DOHH2 (cell line): ENCODE data around the gene AMACR.

ENCODE experiments used
- EZH2phosphoT487 ChIP-seq: fragments of 200-600 bp; sonication (generic); IDR thresholded peaks from 2 replicates; pipeline ENCODE4 v1.6.1; 2017; ENCODE audit warnings: borderline replicate concordance, mild to moderate bottlenecking, antibody characterized with exemption, low read length, moderate library complexity, mixed read lengths
- TF ChIP-seq, protein P1 (sequence below): fragments of 200-600 bp; sonication (generic); IDR thresholded peaks from one replicate; pipeline ENCODE4 v1.5.1; 2014; ENCODE audit warnings: antibody characterized with exemption, mild to moderate bottlenecking, low read depth, low read length; ENCODE audit not compliant: poor library complexity, severe bottlenecking

DNA sequence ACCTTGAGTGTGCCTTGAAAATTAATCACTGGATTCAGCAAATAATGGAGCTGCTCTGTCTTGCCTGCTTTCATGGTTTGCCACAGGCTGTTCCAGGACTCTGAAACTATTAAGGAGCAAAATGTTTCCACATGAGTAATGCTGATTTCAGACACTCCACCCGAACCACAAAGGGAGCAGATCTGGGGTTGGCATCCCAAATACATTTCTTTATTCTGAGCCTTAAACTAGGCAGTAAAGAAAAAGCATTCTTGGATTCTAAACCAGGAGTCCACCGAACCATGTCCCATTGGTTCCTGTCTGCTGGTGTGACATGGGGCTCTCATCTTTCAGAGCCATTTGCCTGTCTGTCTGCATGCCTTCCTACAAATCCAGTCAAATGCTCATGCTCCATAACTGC is 45.3 kb upstream of the AMACR start:
- TF ChIP-seq, protein P1, sequence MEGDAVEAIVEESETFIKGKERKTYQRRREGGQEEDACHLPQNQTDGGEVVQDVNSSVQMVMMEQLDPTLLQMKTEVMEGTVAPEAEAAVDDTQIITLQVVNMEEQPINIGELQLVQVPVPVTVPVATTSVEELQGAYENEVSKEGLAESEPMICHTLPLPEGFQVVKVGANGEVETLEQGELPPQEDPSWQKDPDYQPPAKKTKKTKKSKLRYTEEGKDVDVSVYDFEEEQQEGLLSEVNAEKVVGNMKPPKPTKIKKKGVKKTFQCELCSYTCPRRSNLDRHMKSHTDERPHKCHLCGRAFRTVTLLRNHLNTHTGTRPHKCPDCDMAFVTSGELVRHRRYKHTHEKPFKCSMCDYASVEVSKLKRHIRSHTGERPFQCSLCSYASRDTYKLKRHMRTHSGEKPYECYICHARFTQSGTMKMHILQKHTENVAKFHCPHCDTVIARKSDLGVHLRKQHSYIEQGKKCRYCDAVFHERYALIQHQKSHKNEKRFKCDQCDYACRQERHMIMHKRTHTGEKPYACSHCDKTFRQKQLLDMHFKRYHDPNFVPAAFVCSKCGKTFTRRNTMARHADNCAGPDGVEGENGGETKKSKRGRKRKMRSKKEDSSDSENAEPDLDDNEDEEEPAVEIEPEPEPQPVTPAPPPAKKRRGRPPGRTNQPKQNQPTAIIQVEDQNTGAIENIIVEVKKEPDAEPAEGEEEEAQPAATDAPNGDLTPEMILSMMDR, result no peak
- TF ChIP-seq EZH2phosphoT487, result no peak
